ENCODE measurements around the gene LGR6. TPM values are rescaled to one million over a fixed set of nuclear protein-coding genes. Genes with fewer than 3 reads are reported as not detected.
A peak's percentile ranks its signal among the peaks of the same experiment; 100 is the strongest.

The LGR6 gene
- total RNA-seq, 1 experiment from 2014 or later = 1.0 TPM

- peak; percentile 3 for DNase-seq
- peaks cover 17% of the 10 kb centered on the region for H3K27me3 Mint-ChIP-seq (ENCODE audit: low read depth)
- Histone ChIP-seq H2BK15ac (ENCODE audit: low read depth, low read length) (no peak overlapping the region), H3K23ac (ENCODE audit: insufficient read length, low read depth, low read length) (no peak overlapping the region), H2AFZ (ENCODE audit: low read length) (no peak overlapping the region), H3K4me2 (ENCODE audit: insufficient read depth, insufficient read length, low read length) (no peak overlapping the region), H2BK12ac (ENCODE audit: insufficient read length, low read depth, low read length) (no peak overlapping the region), H2BK120ac (ENCODE audit: low read depth, low read length, poor library complexity, severe bottlenecking) (no peak overlapping the region), H2BK20ac (ENCODE audit: low read depth, low read length, poor library complexity, severe bottlenecking) (no peak overlapping the region), H2BK5ac (ENCODE audit: insufficient read length, low read length) (no peak overlapping the region), H3K79me2 (ENCODE audit: insufficient read depth, low read length) (no peaks in the 10 kb centered on the region), H3K23me2 (ENCODE audit: insufficient read length, low read depth, low read length, poor library complexity, severe bottlenecking) (no peaks in the 10 kb centered on the region), H3K4ac (ENCODE audit: low read depth, low read length) (no peak overlapping the region), H3K27ac (ENCODE audit: insufficient read length, low read depth, low read length) (no peak overlapping the region), H3K9me3 (ENCODE audit: control insufficient read depth, low read depth, low read length) (no peaks in the 10 kb centered on the region), H4K91ac (ENCODE audit: insufficient read length, low read depth, low read length) (no peak overlapping the region), H3K18ac (ENCODE audit: insufficient read length, low read depth, low read length) (no peak overlapping the region), H3K9ac (ENCODE audit: extremely low read depth, insufficient read length, low read length) (no peak overlapping the region), H4K20me1 (ENCODE audit: control insufficient read depth, insufficient read depth, insufficient read length) (no peaks in the 10 kb centered on the region), H3K79me1 (ENCODE audit: insufficient read depth, low read depth, low read length, poor library complexity, severe bottlenecking) (no peaks in the 10 kb centered on the region), H4K8ac (replicated peaks; ENCODE audit: insufficient read length, low read depth, low read length) (no peak overlapping the region), H3K27me3 (ENCODE audit: insufficient read depth, low read length) (no peaks in the 10 kb centered on the region), H3K14ac (ENCODE audit: insufficient read depth, low read length) (no peak overlapping the region), H4K5ac (ENCODE audit: insufficient read length, low read depth, low read length) (no peak overlapping the region), H2AK5ac (ENCODE audit: insufficient read length, low read length) (no peak overlapping the region), H3K4me1 (ENCODE audit: insufficient read depth, low read length) (no peaks in the 10 kb centered on the region; the same call in 1 of the 2 replicates), H3T11ph (ENCODE audit: low read length) (no peak overlapping the region), H3K56ac (ENCODE audit: insufficient read length, low read depth, low read length) (no peak overlapping the region)
- TF ChIP-seq CTCF (conservative IDR thresholded peaks at IDR 0.05) = no peak
- H3K4me1 Mint-ChIP-seq = peaks cover 12% of the 10 kb centered on the region in 2 experiments
- H3K36me3 Mint-ChIP-seq (ENCODE audit: insufficient read depth in 1 of 3, low read depth in 3 of 3) = no peaks in the 10 kb centered on the region
- no peak overlapping the region for H3K4me3 Mint-ChIP-seq
- H3K9me3 Mint-ChIP-seq = no peaks in the 10 kb centered on the region
- H3K27ac Mint-ChIP-seq = no peak overlapping the region
- no CpG with 5 or more reads among the region's 5 CpGs for WGBS (ENCODE audit: extremely low coverage, insufficient read length, low lambda C conversion rate)
Observed at GRCh38 chr1:202268817-202269216, 75.2 kb downstream of the LGR6 start.

Measured in H9 (cell line).